ENCODE results near the gene AGXT.
A peak's percentile ranks its signal among the peaks of the same experiment; 100 is the strongest.

AGXT gene

GRCh38 chr2:240899468-240899865 is 30.8 kb downstream of the AGXT start:
- no peak for DNase-seq

- DNase-seq, result no peak
Observed at GRCh38 chr2:240900141-240900860, 31.7 kb downstream of the AGXT start.

- DNase-seq, result no peak
Observed at GRCh38 chr2:240901986-240902614, 33.5 kb downstream of the AGXT start.

GRCh38 chr2:240902615-240903041 is 34.0 kb downstream of the AGXT start:
- no peak for DNase-seq

- no peak for DNase-seq
Observed at GRCh38 chr2:240903191-240904060, 34.8 kb downstream of the AGXT start.

- DNase-seq, result no peak
Observed at GRCh38 chr2:240904216-240905175, 35.9 kb downstream of the AGXT start.

- no peak for DNase-seq
Observed at GRCh38 chr2:240905176-240905781, 36.7 kb downstream of the AGXT start.

- DNase-seq, result no peak
Observed at GRCh38 chr2:240906141-240906910, 37.7 kb downstream of the AGXT start, which contains the start of gene CROCC2. Gene CROCC2 (plus strand): TSS chr2:240906336. CDS start chr2:240906514, 178 bp downstream.

GRCh38 chr2:240906911-240907590 is 38.4 kb downstream of the AGXT start:
- DNase-seq, result no peak

GRCh38 chr2:240909216-240909974 is 40.8 kb downstream of the AGXT start:
- no peak for DNase-seq

GRCh38 chr2:240911641-240912265 is 43.1 kb downstream of the AGXT start:
- no peak for DNase-seq

GRCh38 chr2:240912878-240913809 is 44.5 kb downstream of the AGXT start:
- no peak for DNase-seq

- peak; percentile 5 to 39 for DNase-seq
Observed at GRCh38 chr2:240913810-240914644, 45.4 kb downstream of the AGXT start.

- no peak for DNase-seq
Observed at GRCh38 chr2:240914645-240915525, 46.3 kb downstream of the AGXT start.

GRCh38 chr2:240915526-240916341 is 47.1 kb downstream of the AGXT start:
- no peak for DNase-seq

All from cerebellar nuclear complex (tissue), 1 donor.